Smooth muscle cell of the brain vasculature (primary cell): ENCODE data around the gene CNOT1.
A peak's percentile ranks its signal among the peaks of the same experiment; 100 is the strongest.

Experiments
- DNase-seq: peaks from one replicate; pipeline ENCODE4 v3.0.0-alpha.2; 2012; ENCODE audit warnings: low read depth, low spot score

The CNOT1 gene

GRCh38 chr16:58487566-58488351, 141.9 kb downstream of the CNOT1 start:
- DNase-seq: peak; percentile 32

GRCh38 chr16:58485184-58485887, 144.3 kb downstream of the CNOT1 start:
- no peak for DNase-seq

DNA sequence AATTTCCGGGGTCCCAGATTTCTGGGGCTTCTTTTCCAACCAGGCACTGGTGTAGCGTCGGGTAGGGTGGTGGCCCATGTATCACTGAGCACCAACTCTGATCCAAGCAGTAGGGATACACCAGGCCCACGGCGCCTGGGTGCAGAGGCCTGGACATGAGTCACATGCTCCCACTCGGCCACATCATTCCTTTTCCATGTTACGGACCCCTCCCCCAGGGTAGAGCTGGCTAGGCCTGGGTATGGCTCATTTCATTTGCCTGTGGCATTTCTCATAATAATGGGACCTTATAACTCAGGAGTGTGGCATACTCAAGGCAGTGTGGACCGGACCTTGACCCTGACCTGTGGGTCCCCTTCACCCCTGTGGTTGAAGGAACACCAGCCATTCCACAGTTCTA, 147.7 kb downstream of the CNOT1 start:
- DNase-seq: no peak

- no peak for DNase-seq
Observed at GRCh38 chr16:58481226-58481869, 148.3 kb downstream of the CNOT1 start.

GRCh38 chr16:58478427-58478826, 151.2 kb downstream of the CNOT1 start:
- DNase-seq: no peak

DNA sequence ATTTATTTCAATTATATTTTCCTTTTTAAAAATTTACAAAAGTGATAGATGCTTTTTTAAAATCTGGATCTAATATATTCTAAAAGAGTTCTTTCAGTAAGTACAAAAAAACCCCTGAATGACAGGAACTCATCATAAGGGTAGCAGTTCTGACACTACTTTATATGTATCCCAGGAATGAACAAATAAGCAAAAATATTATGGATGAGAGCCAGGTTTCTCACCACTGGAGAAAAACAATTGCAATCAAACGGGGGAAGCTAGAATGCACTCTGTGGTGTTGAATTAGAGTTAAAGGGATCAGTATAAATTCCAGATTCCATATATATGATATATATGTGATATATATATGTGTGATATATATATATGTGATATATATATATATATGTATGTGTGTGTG, 152.8 kb downstream of the CNOT1 start:
- no peak for DNase-seq

- DNase-seq: no peak
Observed at GRCh38 chr16:58475091-58475619, 154.5 kb downstream of the CNOT1 start.

GRCh38 chr16:58474296-58474695, 155.3 kb downstream of the CNOT1 start:
- no peak for DNase-seq

GRCh38 chr16:58472827-58473226, 156.8 kb downstream of the CNOT1 start:
- DNase-seq: no peak

GRCh38 chr16:58472266-58472665, 157.4 kb downstream of the CNOT1 start:
- no peak for DNase-seq

DNA sequence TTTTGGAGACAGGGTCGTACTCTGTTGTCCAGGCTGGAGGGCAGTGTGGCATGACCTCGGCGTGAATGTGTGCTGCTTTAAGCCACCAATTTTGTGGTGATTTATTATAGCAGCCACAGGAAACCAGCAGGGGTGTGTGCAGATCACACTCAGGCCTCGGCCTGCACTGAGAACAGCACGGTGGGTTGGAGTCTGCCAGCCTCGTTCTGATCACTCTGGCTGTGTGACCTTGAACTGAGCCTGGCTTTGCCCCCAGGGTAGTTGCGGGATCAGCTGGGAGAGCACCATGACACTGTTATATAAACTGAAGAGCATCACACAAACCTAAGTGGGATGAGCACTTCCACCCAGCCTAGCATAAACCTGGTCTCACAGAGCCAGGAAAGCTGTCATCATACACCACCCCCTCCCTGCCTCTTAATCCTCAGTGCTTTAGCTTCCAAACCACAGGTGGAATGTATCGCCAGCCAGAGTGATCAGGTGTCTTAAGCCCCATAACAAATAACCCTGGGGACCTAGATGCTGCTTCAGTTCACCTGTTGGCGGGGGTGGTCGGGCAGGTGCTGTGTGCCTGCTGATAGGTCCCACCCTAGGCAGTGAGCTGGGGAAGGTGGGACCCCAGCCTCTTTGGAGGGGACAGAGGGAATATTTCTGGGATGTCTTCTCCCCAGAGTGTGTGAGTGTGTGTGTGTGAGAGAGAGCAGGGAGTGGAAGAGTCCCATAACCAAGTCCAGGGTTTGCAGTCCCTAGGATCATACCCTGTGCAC, 158.2 kb downstream of the CNOT1 start:
- no peak for DNase-seq
